Stomach smooth muscle (tissue), 2 donors: Measurements from ENCODE around the gene ENOX1.

Experiments used
- H3K27ac ChIP-seq: one replicate; pipeline ENCODE4 v1.7.0; 2013; ENCODE audit warnings: mild to moderate bottlenecking, low read length, inconsistent platforms
- H3K27me3 ChIP-seq, 2 donors: one replicate each; pipeline ENCODE4 v1.7.0; 2013; ENCODE audit warnings: low read length in 2 of 2; ENCODE audit not compliant: insufficient read depth in 2 of 2, control insufficient read depth in 1 of 2
- H3K36me3 ChIP-seq, 2 donors: one replicate each; pipeline ENCODE4 v1.7.0; 2013; ENCODE audit warnings: low read length in 2 of 2; ENCODE audit not compliant: control insufficient read depth in 2 of 2, insufficient read depth in 2 of 2
- H3K4me1 ChIP-seq: one replicate; pipeline ENCODE4 v1.7.0; 2013; ENCODE audit warnings: low read length; ENCODE audit not compliant: control insufficient read depth, insufficient read depth
- H3K4me3 ChIP-seq, 2 donors: one replicate each; pipeline ENCODE4 v1.7.0; 2013; ENCODE audit warnings: low read length in 2 of 2
- H3K9ac ChIP-seq, 2 donors: one replicate each; pipeline ENCODE4 v1.7.0; 2013; ENCODE audit warnings: low read length in 2 of 2, mild to moderate bottlenecking in 1 of 2
- H3K9me3 ChIP-seq, 2 donors: one replicate each; pipeline ENCODE4 v1.7.0; 2013; ENCODE audit warnings: low read length in 2 of 2; ENCODE audit not compliant: control insufficient read depth in 2 of 2
- donor health status: healthy.
- donor health status: Pancreatic carcinoma.

ENOX1 gene

DNA sequence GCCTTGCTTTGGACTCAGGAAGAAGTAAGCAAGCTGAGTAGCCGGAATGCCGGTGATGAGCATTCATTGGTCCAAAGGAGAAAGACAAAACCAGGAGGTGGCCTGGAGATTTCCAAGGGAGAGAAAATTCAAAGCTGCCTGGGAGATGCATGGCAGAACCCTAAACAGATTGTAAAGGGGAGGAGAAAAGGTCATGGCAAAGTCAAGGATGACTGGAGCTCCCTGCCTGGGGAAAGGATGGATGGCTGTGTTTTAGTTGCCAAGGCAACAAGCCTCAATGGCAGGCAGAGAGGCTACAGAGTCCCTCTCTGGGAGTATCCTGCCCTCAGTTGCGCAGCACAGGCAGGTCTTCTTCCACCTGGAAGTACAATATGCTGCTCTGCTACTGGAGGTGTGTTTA is 134.0 kb downstream of the ENOX1 start:
- no peak overlapping the region for H3K27ac ChIP-seq
- peaks cover 3% of the 10 kb centered on the region in 2 donors for H3K36me3 ChIP-seq
- H3K9ac ChIP-seq: no peak overlapping the region
- no peaks in the 10 kb centered on the region for H3K9me3 ChIP-seq
- no peak overlapping the region for H3K4me3 ChIP-seq
- no peaks in the 10 kb centered on the region for H3K27me3 ChIP-seq
- no peaks in the 10 kb centered on the region for H3K4me1 ChIP-seq

- Histone ChIP-seq H3K4me1 (no peaks in the 10 kb centered on the region), H3K9ac (no peak overlapping the region), H3K27me3 (no peaks in the 10 kb centered on the region), H3K27ac (no peak overlapping the region), H3K9me3 (no peaks in the 10 kb centered on the region), H3K36me3 (peaks cover 0 to 2% of the 10 kb centered on the region in 2 donors), H3K4me3 (no peak overlapping the region)
Observed at GRCh38 chr13:43650882-43651281, 135.9 kb downstream of the ENOX1 start.

- Histone ChIP-seq H3K4me3 (no peak overlapping the region), H3K27ac (no peak overlapping the region), H3K9ac (no peak overlapping the region), H3K9me3 (no peaks in the 10 kb centered on the region), H3K36me3 (peaks cover 0 to 2% of the 10 kb centered on the region in 2 donors), H3K4me1 (no peaks in the 10 kb centered on the region), H3K27me3 (no peaks in the 10 kb centered on the region)
Observed at GRCh38 chr13:43648733-43649132, 138.0 kb downstream of the ENOX1 start.

DNA sequence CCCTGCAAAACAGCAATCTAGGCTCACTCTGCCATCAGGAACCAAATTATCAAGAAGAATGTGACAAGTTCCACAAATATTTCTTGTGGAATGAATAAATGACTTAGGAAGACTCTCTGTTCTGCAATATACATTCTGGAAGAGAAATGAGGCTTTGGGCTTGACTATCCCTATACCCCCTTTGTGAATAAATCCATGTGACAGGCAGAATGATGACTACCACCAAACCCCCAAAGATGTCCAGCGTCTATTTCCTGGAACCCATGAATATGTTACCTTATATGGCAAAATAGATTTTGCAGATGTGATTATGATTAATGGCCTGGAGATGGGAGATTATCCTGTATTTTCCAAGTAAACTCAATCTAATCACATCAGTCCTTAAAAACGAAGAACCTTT is 139.3 kb downstream of the ENOX1 start:
- H3K36me3 ChIP-seq: peaks cover 0 to 2% of the 10 kb centered on the region in 2 donors
- no peak overlapping the region for H3K4me3 ChIP-seq
- H3K4me1 ChIP-seq: no peaks in the 10 kb centered on the region
- no peak overlapping the region for H3K9ac ChIP-seq
- no peaks in the 10 kb centered on the region for H3K9me3 ChIP-seq
- no peaks in the 10 kb centered on the region for H3K27me3 ChIP-seq
- no peak overlapping the region for H3K27ac ChIP-seq

- Histone ChIP-seq H3K4me1 (no peaks in the 10 kb centered on the region), H3K36me3 (no peaks in the 10 kb centered on the region), H3K9ac (no peak overlapping the region), H3K4me3 (no peak overlapping the region), H3K27ac (no peak overlapping the region), H3K27me3 (no peaks in the 10 kb centered on the region), H3K9me3 (no peaks in the 10 kb centered on the region)
Observed at GRCh38 chr13:43640476-43640875, 146.3 kb downstream of the ENOX1 start.

- Histone ChIP-seq H3K9me3 (no peaks in the 10 kb centered on the region), H3K4me3 (no peak overlapping the region), H3K27me3 (no peaks in the 10 kb centered on the region), H3K4me1 (no peaks in the 10 kb centered on the region), H3K36me3 (peaks cover 0 to 3% of the 10 kb centered on the region in 2 donors), H3K27ac (no peak overlapping the region), H3K9ac (no peak overlapping the region)
Observed at GRCh38 chr13:43631106-43631505, 155.7 kb downstream of the ENOX1 start.

GRCh38 chr13:43629691-43630480 is 156.9 kb downstream of the ENOX1 start:
- Histone ChIP-seq H3K36me3 (peaks cover 0 to 3% of the 10 kb centered on the region in 2 donors), H3K4me3 (no peak overlapping the region), H3K9me3 (no peaks in the 10 kb centered on the region), H3K4me1 (no peaks in the 10 kb centered on the region), H3K9ac (no peak overlapping the region), H3K27me3 (no peaks in the 10 kb centered on the region), H3K27ac (no peak overlapping the region)

DNA sequence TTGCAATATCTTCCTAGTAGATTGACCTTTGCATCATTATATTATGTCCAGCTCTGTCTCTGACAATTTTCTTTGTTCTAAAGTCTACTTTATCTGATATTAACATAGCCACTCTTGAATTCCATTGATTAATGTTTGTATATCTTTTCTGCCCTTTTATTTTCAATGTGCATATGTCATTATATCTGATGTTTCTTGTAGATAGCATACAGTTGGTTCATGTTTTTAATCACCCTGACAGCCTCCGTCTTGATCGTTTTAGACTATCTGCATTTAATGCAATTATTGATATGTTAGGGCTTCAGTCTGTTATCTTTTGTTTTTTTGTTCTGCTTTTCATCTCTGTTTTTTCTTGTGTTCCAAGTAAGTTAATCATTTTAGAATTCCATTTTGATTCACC is 159.8 kb downstream of the ENOX1 start:
- Histone ChIP-seq H3K4me3 (no peak overlapping the region), H3K9ac (no peak overlapping the region), H3K36me3 (peaks cover 0 to 3% of the 10 kb centered on the region in 2 donors), H3K27ac (no peak overlapping the region), H3K27me3 (no peaks in the 10 kb centered on the region), H3K9me3 (no peaks in the 10 kb centered on the region), H3K4me1 (no peaks in the 10 kb centered on the region)

GRCh38 chr13:43614063-43614462 is 172.7 kb downstream of the ENOX1 start:
- H3K27ac ChIP-seq: no peak overlapping the region
- no peaks in the 10 kb centered on the region for H3K36me3 ChIP-seq

GRCh38 chr13:43611281-43612273 is 175.2 kb downstream of the ENOX1 start:
- no peak overlapping the region for H3K9ac ChIP-seq
- no peak overlapping the region for H3K27ac ChIP-seq

More at GRCh38 chr13:43614063-43614462, 172.7 kb downstream of the ENOX1 start:
- Histone ChIP-seq H3K4me1 (peaks cover 8% of the 10 kb centered on the region), H3K27me3 (no peaks in the 10 kb centered on the region), H3K9me3 (no peaks in the 10 kb centered on the region), H3K4me3 (no peak overlapping the region), H3K9ac (no peak overlapping the region)

More at GRCh38 chr13:43611281-43612273, 175.2 kb downstream of the ENOX1 start:
- Histone ChIP-seq H3K9me3 (no peaks in the 10 kb centered on the region), H3K4me1 (peaks cover 12% of the 10 kb centered on the region), H3K4me3 (no peak overlapping the region), H3K36me3 (peaks cover 0 to 4% of the 10 kb centered on the region in 2 donors), H3K27me3 (no peaks in the 10 kb centered on the region)
